Measurements from ENCODE around the gene S100A14.
"Not testable (repeated sequence)": the region's sequence is repeated elsewhere in the genome, so short reads cannot be mapped to it uniquely, and the experiment has no call there.

The S100A14 gene

GRCh38 chr1:153643100-153643499 lies 27.0 kb upstream of the S100A14 start:
- Histone ChIP-seq H3K4me1 (ENCODE audit: low read depth, poor library complexity, severe bottlenecking) (no peaks in the 10 kb centered on the region), H3K9ac (no peak overlapping the region), H3K79me2 (ENCODE audit: insufficient read depth, low read depth) (peaks cover 19% of the 10 kb centered on the region; the same call in 1 of the 2 replicates), H2AFZ (ENCODE audit: low read depth) (no peak overlapping the region), H3K27ac (no peak overlapping the region), H3K4me2 (no peak overlapping the region), H3K36me3 (ENCODE audit: insufficient read depth) (peaks cover 65% of the 10 kb centered on the region), H3K27me3 (ENCODE audit: insufficient read depth, low read depth) (no peaks in the 10 kb centered on the region), H3K4me3 (IDR thresholded peaks at IDR 0.05; ENCODE audit: insufficient read depth, low read depth, low read length) (no peak overlapping the region), H4K20me1 (ENCODE audit: insufficient read depth) (no peaks in the 10 kb centered on the region)
- TF ChIP-seq CTCF (conservative IDR thresholded peaks at IDR 0.05; ENCODE audit: low read depth, low read length) = no peak; the same call in 1 of the 2 replicates

GRCh38 chr1:153642161-153642560 lies 26.0 kb upstream of the S100A14 start:
- H3K4me2 ChIP-seq = no peak overlapping the region
- H3K9ac ChIP-seq = no peak overlapping the region
- H2AFZ ChIP-seq (ENCODE audit: low read depth) = no peak overlapping the region
- H3K79me2 ChIP-seq (ENCODE audit: insufficient read depth, low read depth) = peaks cover 28% of the 10 kb centered on the region
- peaks cover under 1% of the 10 kb centered on the region for H3K4me1 ChIP-seq (ENCODE audit: low read depth, poor library complexity, severe bottlenecking)
- TF ChIP-seq CTCF (conservative IDR thresholded peaks at IDR 0.05; ENCODE audit: low read depth, low read length) = no peak
- H3K4me3 ChIP-seq (IDR thresholded peaks at IDR 0.05; ENCODE audit: insufficient read depth, low read depth, low read length) = no peak overlapping the region
- H3K27me3 ChIP-seq (ENCODE audit: insufficient read depth, low read depth) = no peaks in the 10 kb centered on the region
- H3K27ac ChIP-seq = no peak overlapping the region
- H4K20me1 ChIP-seq (ENCODE audit: insufficient read depth) = no peaks in the 10 kb centered on the region
- H3K36me3 ChIP-seq (ENCODE audit: insufficient read depth) = peaks cover 73% of the 10 kb centered on the region

- Histone ChIP-seq H3K9ac (no peak overlapping the region), H3K4me3 (IDR thresholded peaks at IDR 0.05; ENCODE audit: insufficient read depth, low read depth, low read length) (no peak overlapping the region), H3K27ac (no peak overlapping the region), H3K27me3 (ENCODE audit: insufficient read depth, low read depth) (no peaks in the 10 kb centered on the region), H3K4me1 (ENCODE audit: low read depth, poor library complexity, severe bottlenecking) (peaks cover 13% of the 10 kb centered on the region), H2AFZ (ENCODE audit: low read depth) (no peak overlapping the region), H3K79me2 (ENCODE audit: insufficient read depth, low read depth) (peaks cover 41% of the 10 kb centered on the region), H3K4me2 (no peak overlapping the region), H4K20me1 (ENCODE audit: insufficient read depth) (no peaks in the 10 kb centered on the region), H3K36me3 (ENCODE audit: insufficient read depth) (peaks cover 84% of the 10 kb centered on the region)
- no peak for TF ChIP-seq CTCF (conservative IDR thresholded peaks at IDR 0.05; ENCODE audit: low read depth, low read length)
Measured at GRCh38 chr1:153640861-153641260, 24.7 kb upstream of the S100A14 start.

GRCh38 chr1:153640213-153640612 lies 24.1 kb upstream of the S100A14 start:
- H3K9ac ChIP-seq; H4K20me1 ChIP-seq (ENCODE audit: insufficient read depth); H3K4me3 ChIP-seq (IDR thresholded peaks at IDR 0.05; ENCODE audit: insufficient read depth, low read depth, low read length); H3K27ac ChIP-seq; H2AFZ ChIP-seq (ENCODE audit: low read depth); H3K27me3 ChIP-seq (ENCODE audit: insufficient read depth, low read depth); H3K4me2 ChIP-seq: not testable (repeated sequence)
- Histone ChIP-seq H3K4me1 (ENCODE audit: low read depth, poor library complexity, severe bottlenecking) (peaks cover 20% of the 10 kb centered on the region), H3K79me2 (ENCODE audit: insufficient read depth, low read depth) (peaks cover 48% of the 10 kb centered on the region), H3K36me3 (ENCODE audit: insufficient read depth) (peaks cover 80% of the 10 kb centered on the region; the same call in 1 of the 2 replicates)

GRCh38 chr1:153639280-153639679 lies 23.2 kb upstream of the S100A14 start:
- no peaks in the 10 kb centered on the region for H4K20me1 ChIP-seq (ENCODE audit: insufficient read depth)
- no peak overlapping the region for H3K4me3 ChIP-seq (IDR thresholded peaks at IDR 0.05; ENCODE audit: insufficient read depth, low read depth, low read length)
- H2AFZ ChIP-seq (ENCODE audit: low read depth) = no peak overlapping the region
- no peak overlapping the region for H3K27ac ChIP-seq
- no peak overlapping the region for H3K4me2 ChIP-seq
- no peak overlapping the region for H3K9ac ChIP-seq
- no peak for TF ChIP-seq CTCF (conservative IDR thresholded peaks at IDR 0.05; ENCODE audit: low read depth, low read length)
- peaks cover 72% of the 10 kb centered on the region; the same call in 1 of the 2 replicates for H3K36me3 ChIP-seq (ENCODE audit: insufficient read depth)
- peaks cover 24% of the 10 kb centered on the region for H3K4me1 ChIP-seq (ENCODE audit: low read depth, poor library complexity, severe bottlenecking)
- H3K27me3 ChIP-seq (ENCODE audit: insufficient read depth, low read depth) = no peaks in the 10 kb centered on the region
- H3K79me2 ChIP-seq (ENCODE audit: insufficient read depth, low read depth) = peaks cover 57% of the 10 kb centered on the region
